ENCODE measurements around the gene TMEM88. TPM values are rescaled to one million over a fixed set of nuclear protein-coding genes. Genes with fewer than 3 reads are reported as not detected.
A peak's percentile ranks its signal among the peaks of the same experiment; 100 is the strongest.

The TMEM88 gene
- total RNA-seq, 4 donors from 2014 or later, result 9.2 to 41.7 (median 25.6) TPM

GRCh38 chr17:7851438-7852261, 3.2 kb upstream of the TMEM88 start:
- Histone ChIP-seq H3K4me1 (peaks cover 0 to 37% (median 21%) of the 10 kb centered on the region in 4 donors), H3K36me3 (peaks cover 0 to 69% (median 34%) of the 10 kb centered on the region in 3 donors), H3K4me3 (peak overlapping the region in 1 of 4 donors; percentile 14), H3K9me3 (no peaks in the 10 kb centered on the region), H3K27me3 (no peaks in the 10 kb centered on the region), H3K27ac (peak overlapping the region in 3 of 4 donors; percentile 25 to 61 (median 40))
- 23 to 33% methylated on average over 36 to 50 of the region's 60 CpGs for WGBS, 2 donors
- peak; percentile 74 to 76 for DNase-seq (ENCODE audit: low spot score in 2 of 2)
- TF ChIP-seq POLR2A (IDR thresholded peaks at IDR 0.05) (peak in 1 of 2 donors; percentile 46), EP300 (IDR thresholded peaks at IDR 0.05) (peak in 1 of 2 donors; percentile 74), CTCF (IDR thresholded peaks at IDR 0.05) (peak; percentile 97 to 100 (median 99))

GRCh38 chr17:7852262-7852670, 2.6 kb upstream of the TMEM88 start:
- Histone ChIP-seq H3K4me1 (peaks cover 0 to 37% (median 21%) of the 10 kb centered on the region in 4 donors), H3K27ac (peak overlapping the region in 2 of 4 donors; percentile 40 to 61), H3K4me3 (no peak overlapping the region), H3K36me3 (peaks cover 0 to 63% (median 31%) of the 10 kb centered on the region in 3 donors), H3K9me3 (no peaks in the 10 kb centered on the region), H3K27me3 (no peaks in the 10 kb centered on the region)
- 72 to 76% methylated on average over 19 to 20 of the region's 20 CpGs for WGBS, 2 donors
- TF ChIP-seq CTCF (IDR thresholded peaks at IDR 0.05) (no peak), EP300 (IDR thresholded peaks at IDR 0.05) (no peak), POLR2A (IDR thresholded peaks at IDR 0.05) (no peak)
- no peak for DNase-seq (ENCODE audit: low spot score in 2 of 2)

- WGBS, 2 donors, result 67 to 82% methylated on average over 26 to 50 of the region's 51 CpGs
- peak overlapping the region in 1 of 4 donors; percentile 61 for H3K27ac ChIP-seq
- H3K4me3 ChIP-seq, result no peak overlapping the region
Observed at GRCh38 chr17:7852919-7853690, 1.8 kb upstream of the TMEM88 start.

GRCh38 chr17:7853691-7854038, 1.2 kb upstream of the TMEM88 start:
- DNase-seq (ENCODE audit: low spot score in 2 of 2), result no peak
- 79 to 84% methylated on average over 21 of the region's 21 CpGs for WGBS, 2 donors

More at GRCh38 chr17:7852919-7853690, 1.8 kb upstream of the TMEM88 start:
- Histone ChIP-seq H3K36me3 (peaks cover 0 to 54% (median 27%) of the 10 kb centered on the region in 3 donors), H3K27me3 (no peaks in the 10 kb centered on the region), H3K4me1 (peaks cover 0 to 37% (median 22%) of the 10 kb centered on the region in 4 donors), H3K9me3 (no peaks in the 10 kb centered on the region)
- TF ChIP-seq EP300 (IDR thresholded peaks at IDR 0.05), result no peak
- TF ChIP-seq POLR2A (IDR thresholded peaks at IDR 0.05), result no peak
- TF ChIP-seq CTCF (IDR thresholded peaks at IDR 0.05), result no peak
- DNase-seq (ENCODE audit: low spot score in 2 of 2), result no peak

More at GRCh38 chr17:7853691-7854038, 1.2 kb upstream of the TMEM88 start:
- no peak overlapping the region for H3K27ac ChIP-seq
- H3K9me3 ChIP-seq, result no peaks in the 10 kb centered on the region
- no peak overlapping the region for H3K4me3 ChIP-seq
- H3K4me1 ChIP-seq, result peaks cover 0 to 43% (median 28%) of the 10 kb centered on the region in 4 donors
- H3K27me3 ChIP-seq, result no peaks in the 10 kb centered on the region
- TF ChIP-seq CTCF (IDR thresholded peaks at IDR 0.05) (no peak), POLR2A (IDR thresholded peaks at IDR 0.05) (no peak)
- peaks cover 0 to 49% (median 21%) of the 10 kb centered on the region in 3 donors for H3K36me3 ChIP-seq

Data from tibial nerve (tissue), 4 donors.